ENCODE measurements around the gene PTX3.

- TF ChIP-seq CTCF (IDR thresholded peaks at IDR 0.05; ENCODE audit: low read length): no peak
- no peak for TF ChIP-seq EZH2 (IDR thresholded peaks at IDR 0.05; ENCODE audit: borderline replicate concordance, low read length)
Measured at GRCh38 chr3:157443905-157444796, 7.5 kb downstream of the PTX3 start.

Data from OCI-LY1 (cell line).